LNCAP (cell line): ENCODE measurements around the gene TNS3.

Source experiments
- CTCF ChIP-seq: fragments of 450-650 bp; IDR thresholded peaks from 2 replicates; pipeline ENCODE4 v1.5.1; 2017; ENCODE audit warnings: mild to moderate bottlenecking

TNS3 gene

GRCh38 chr7:47446871-47447466 is 134.9 kb downstream of the TNS3 start:
- no peak for TF ChIP-seq CTCF

GRCh38 chr7:47444376-47445098 is 137.4 kb downstream of the TNS3 start:
- peak; percentile 57 for TF ChIP-seq CTCF

- no peak for TF ChIP-seq CTCF
Measured at GRCh38 chr7:47443049-47443448, 138.9 kb downstream of the TNS3 start.

GRCh38 chr7:47442605-47442865 is 139.4 kb downstream of the TNS3 start:
- TF ChIP-seq CTCF: no peak

GRCh38 chr7:47441796-47442604 is 139.9 kb downstream of the TNS3 start:
- no peak for TF ChIP-seq CTCF

- TF ChIP-seq CTCF: no peak
Measured at GRCh38 chr7:47440320-47440719, 141.6 kb downstream of the TNS3 start.

- TF ChIP-seq CTCF: no peak
Measured at GRCh38 chr7:47439181-47439667, 142.7 kb downstream of the TNS3 start.
